Measurements from ENCODE around the gene SOS2.

Gene SOS2

DNA sequence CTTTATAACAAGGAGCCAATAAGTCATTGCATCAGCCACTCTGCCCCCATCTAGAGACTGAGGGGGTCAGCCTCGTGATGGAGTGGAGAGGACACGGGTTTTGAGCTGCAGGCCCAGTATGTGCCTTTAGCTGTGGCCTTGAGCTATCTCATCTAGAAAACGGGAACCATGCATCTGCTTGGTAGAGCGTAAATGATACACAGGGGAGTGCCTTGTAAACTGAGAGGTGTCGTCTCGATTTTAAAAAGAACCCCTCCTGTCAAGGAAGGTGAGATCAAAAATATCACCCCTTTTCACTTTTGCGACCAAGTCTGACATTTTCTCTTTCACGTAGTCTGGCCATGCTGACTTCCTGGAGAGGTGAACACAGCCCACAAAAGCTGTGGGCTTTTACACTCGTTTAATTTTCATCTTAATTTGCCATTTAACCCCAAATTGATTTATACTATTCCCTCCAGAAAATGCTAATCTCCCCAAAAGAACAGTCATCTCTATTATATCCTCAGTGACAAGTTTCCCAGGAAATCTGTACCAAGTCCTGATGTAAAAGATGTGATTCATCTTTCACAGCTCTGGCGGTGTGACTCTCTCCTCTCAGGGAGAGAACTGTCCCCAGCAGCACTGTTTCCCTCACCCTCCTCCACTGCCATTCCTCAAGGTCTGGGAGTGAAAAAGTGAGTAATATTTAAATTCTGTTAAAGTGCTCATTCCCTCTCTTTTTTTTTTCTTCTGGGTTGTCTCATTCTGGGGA lies 145.6 kb downstream of the SOS2 start:
- H3K27ac ChIP-seq, result peak overlapping the region; percentile 97
- no peak overlapping the region for H3K9ac ChIP-seq
- peaks cover 85% of the 10 kb centered on the region for H3K4me1 ChIP-seq (ENCODE audit: low read depth, poor library complexity, severe bottlenecking)
- no peaks in the 10 kb centered on the region for H4K20me1 ChIP-seq (ENCODE audit: insufficient read depth)
- H3K27me3 ChIP-seq (ENCODE audit: insufficient read depth, low read depth), result no peaks in the 10 kb centered on the region
- H3K79me2 ChIP-seq (ENCODE audit: insufficient read depth, low read depth), result no peaks in the 10 kb centered on the region
- H3K4me2 ChIP-seq, result peak overlapping the region; percentile 91
- H3K4me3 ChIP-seq (IDR thresholded peaks at IDR 0.05; ENCODE audit: insufficient read depth, low read depth, low read length), result no peak overlapping the region
- TF ChIP-seq, protein P1, sequence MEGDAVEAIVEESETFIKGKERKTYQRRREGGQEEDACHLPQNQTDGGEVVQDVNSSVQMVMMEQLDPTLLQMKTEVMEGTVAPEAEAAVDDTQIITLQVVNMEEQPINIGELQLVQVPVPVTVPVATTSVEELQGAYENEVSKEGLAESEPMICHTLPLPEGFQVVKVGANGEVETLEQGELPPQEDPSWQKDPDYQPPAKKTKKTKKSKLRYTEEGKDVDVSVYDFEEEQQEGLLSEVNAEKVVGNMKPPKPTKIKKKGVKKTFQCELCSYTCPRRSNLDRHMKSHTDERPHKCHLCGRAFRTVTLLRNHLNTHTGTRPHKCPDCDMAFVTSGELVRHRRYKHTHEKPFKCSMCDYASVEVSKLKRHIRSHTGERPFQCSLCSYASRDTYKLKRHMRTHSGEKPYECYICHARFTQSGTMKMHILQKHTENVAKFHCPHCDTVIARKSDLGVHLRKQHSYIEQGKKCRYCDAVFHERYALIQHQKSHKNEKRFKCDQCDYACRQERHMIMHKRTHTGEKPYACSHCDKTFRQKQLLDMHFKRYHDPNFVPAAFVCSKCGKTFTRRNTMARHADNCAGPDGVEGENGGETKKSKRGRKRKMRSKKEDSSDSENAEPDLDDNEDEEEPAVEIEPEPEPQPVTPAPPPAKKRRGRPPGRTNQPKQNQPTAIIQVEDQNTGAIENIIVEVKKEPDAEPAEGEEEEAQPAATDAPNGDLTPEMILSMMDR (conservative IDR thresholded peaks at IDR 0.05; ENCODE audit: low read depth, low read length), result no peak
- H2AFZ ChIP-seq (ENCODE audit: low read depth), result no peak overlapping the region
- H3K36me3 ChIP-seq (ENCODE audit: insufficient read depth), result no peaks in the 10 kb centered on the region

DNA sequence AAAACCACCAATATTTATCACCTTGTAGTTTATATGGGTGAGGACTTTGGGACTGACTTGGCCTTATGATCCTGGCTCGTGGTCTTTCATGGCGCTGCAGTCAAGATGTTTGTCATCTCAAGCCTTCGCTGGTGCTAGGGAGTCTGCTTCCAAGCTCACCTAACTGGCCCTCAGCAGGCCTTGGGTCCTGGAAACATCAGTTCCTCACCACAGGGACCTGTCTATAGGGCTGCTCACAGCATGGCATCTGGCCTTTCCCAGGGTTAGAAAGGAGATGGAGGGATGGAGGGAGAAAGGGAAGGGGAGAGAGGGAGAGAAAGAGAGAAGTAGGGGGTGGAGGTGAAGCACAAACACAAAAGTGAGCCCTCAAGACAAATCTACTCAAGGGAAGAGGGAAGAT lies 146.7 kb downstream of the SOS2 start:
- H3K79me2 ChIP-seq (ENCODE audit: insufficient read depth, low read depth), result no peaks in the 10 kb centered on the region
- H4K20me1 ChIP-seq (ENCODE audit: insufficient read depth), result no peaks in the 10 kb centered on the region
- peaks cover 87% of the 10 kb centered on the region for H3K4me1 ChIP-seq (ENCODE audit: low read depth, poor library complexity, severe bottlenecking)
- TF ChIP-seq, protein P1 (conservative IDR thresholded peaks at IDR 0.05; ENCODE audit: low read depth, low read length), result no peak
- H3K27me3 ChIP-seq (ENCODE audit: insufficient read depth, low read depth), result no peaks in the 10 kb centered on the region
- H3K27ac ChIP-seq, result peak overlapping the region; percentile 97
- H3K36me3 ChIP-seq (ENCODE audit: insufficient read depth), result no peaks in the 10 kb centered on the region
- no peak overlapping the region for H2AFZ ChIP-seq (ENCODE audit: low read depth)
- no peak overlapping the region for H3K4me3 ChIP-seq (IDR thresholded peaks at IDR 0.05; ENCODE audit: insufficient read depth, low read depth, low read length)
- H3K9ac ChIP-seq, result peak overlapping the region; percentile 74; the same call in 1 of the 2 replicates
- H3K4me2 ChIP-seq, result peak overlapping the region; percentile 91

DNA sequence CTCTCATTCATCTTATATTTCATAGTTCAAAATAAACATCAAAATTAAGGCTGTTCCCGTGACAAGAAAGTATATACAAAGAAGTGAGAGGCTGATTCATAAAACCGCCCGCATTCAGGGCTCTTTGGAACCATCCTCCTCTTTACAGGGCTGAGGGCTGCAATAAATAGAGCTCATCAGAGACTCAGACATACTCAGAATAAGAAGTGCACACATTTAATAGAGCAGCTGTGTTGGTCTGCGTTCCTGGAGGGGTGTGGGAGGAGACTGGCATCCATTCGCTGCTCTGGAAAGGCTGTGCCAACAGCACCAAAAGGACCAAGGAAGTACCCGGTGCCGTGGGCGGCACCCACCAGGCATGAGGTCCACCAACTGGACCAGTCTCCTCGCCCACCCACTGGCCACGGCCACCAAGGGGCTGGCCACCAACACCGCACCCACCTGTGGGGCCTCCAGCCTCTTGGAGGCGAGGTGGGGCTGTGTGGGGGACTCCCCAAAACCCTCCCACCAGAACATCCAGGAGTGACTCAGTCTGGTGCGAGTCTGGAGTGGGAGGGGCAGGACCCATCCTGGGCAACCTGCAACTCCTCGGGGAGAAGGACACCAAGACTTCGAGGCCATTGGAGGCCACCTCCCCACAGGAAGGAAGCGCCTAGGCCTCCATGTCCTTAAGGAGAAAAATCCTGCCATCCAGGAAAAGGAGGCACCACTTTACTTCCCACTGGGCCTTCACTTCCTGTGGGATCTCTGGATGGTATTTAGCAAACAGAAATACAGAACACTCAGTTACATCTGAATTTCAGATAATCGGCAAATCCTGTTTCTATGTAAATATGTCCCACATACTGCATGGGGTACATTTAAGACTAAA lies 147.7 kb downstream of the SOS2 start:
- Histone ChIP-seq H3K4me2 (peak overlapping the region; percentile 91), H3K4me1 (ENCODE audit: low read depth, poor library complexity, severe bottlenecking) (peaks cover 78% of the 10 kb centered on the region), H3K27ac (peak overlapping the region; percentile 97), H4K20me1 (ENCODE audit: insufficient read depth) (no peaks in the 10 kb centered on the region), H3K4me3 (IDR thresholded peaks at IDR 0.05; ENCODE audit: insufficient read depth, low read depth, low read length) (no peak overlapping the region), H3K27me3 (ENCODE audit: insufficient read depth, low read depth) (no peaks in the 10 kb centered on the region), H3K79me2 (ENCODE audit: insufficient read depth, low read depth) (no peaks in the 10 kb centered on the region), H3K9ac (peak overlapping the region; percentile 74), H2AFZ (ENCODE audit: low read depth) (peak overlapping the region; percentile 22; the same call in 1 of the 2 replicates), H3K36me3 (ENCODE audit: insufficient read depth) (no peaks in the 10 kb centered on the region)
- TF ChIP-seq, protein P1 (conservative IDR thresholded peaks at IDR 0.05; ENCODE audit: low read depth, low read length), result no peak

DNA sequence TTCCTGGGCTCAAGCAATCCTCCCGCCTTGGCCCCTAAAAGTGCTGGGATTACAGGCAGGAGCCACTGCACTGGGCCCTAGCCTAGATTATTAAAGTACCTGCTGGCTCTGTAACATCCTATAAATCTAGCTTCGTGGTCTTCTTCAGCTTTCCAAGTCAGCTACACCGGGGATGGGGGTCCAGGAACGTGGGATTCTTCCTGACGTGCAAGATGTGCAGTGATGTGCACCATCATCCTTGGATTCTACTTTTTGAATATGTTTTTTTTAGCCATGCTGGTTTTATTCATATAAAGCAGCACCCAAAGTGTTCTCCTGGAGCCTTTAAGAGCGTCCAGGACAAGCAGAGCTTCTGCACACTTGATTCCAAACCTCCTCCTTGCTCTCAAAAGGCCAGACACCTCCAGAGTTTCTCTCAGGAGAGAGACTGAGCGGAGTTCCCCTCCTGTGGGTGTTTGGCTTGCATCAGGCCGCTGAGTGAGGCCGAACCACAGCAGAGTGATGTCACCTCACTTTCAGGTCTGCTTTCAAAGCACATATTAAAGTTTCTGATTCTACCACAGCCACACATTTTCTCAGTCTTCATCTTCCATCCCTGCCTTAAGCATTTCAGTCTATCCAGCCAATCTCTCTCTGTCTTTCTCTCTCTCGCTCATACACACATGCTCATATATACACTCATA lies 148.5 kb downstream of the SOS2 start:
- Histone ChIP-seq H3K4me2 (peak overlapping the region; percentile 91), H3K9ac (peak overlapping the region; percentile 74)

More for the DNA sequence above, 148.5 kb downstream of the SOS2 start:
- no peaks in the 10 kb centered on the region for H3K27me3 ChIP-seq (ENCODE audit: insufficient read depth, low read depth)
- H3K4me3 ChIP-seq (IDR thresholded peaks at IDR 0.05; ENCODE audit: insufficient read depth, low read depth, low read length), result no peak overlapping the region
- H4K20me1 ChIP-seq (ENCODE audit: insufficient read depth), result no peaks in the 10 kb centered on the region
- H3K79me2 ChIP-seq (ENCODE audit: insufficient read depth, low read depth), result no peaks in the 10 kb centered on the region
- TF ChIP-seq, protein P1 (conservative IDR thresholded peaks at IDR 0.05; ENCODE audit: low read depth, low read length), result no peak
- peak overlapping the region; percentile 97 for H3K27ac ChIP-seq
- H3K36me3 ChIP-seq (ENCODE audit: insufficient read depth), result no peaks in the 10 kb centered on the region
- no peak overlapping the region for H2AFZ ChIP-seq (ENCODE audit: low read depth)
- H3K4me1 ChIP-seq (ENCODE audit: low read depth, poor library complexity, severe bottlenecking), result peaks cover 70% of the 10 kb centered on the region
